GM19395 (cell line): ENCODE measurements around the gene VPS39.
A peak's percentile ranks its signal among the peaks of the same experiment; 100 is the strongest.
"Not testable (repeated sequence)": the region's sequence is repeated elsewhere in the genome, so short reads cannot be mapped to it uniquely, and the experiment has no call there.

Experiments used
- ATAC-seq: cut with Tn5 transposase; IDR thresholded peaks from one replicate; pipeline ENCODE4 v1.9.1; 2021; ENCODE audit warnings: mild to moderate bottlenecking, moderate library complexity; ENCODE audit not compliant: unreplicated experiment

The VPS39 gene, protein sequence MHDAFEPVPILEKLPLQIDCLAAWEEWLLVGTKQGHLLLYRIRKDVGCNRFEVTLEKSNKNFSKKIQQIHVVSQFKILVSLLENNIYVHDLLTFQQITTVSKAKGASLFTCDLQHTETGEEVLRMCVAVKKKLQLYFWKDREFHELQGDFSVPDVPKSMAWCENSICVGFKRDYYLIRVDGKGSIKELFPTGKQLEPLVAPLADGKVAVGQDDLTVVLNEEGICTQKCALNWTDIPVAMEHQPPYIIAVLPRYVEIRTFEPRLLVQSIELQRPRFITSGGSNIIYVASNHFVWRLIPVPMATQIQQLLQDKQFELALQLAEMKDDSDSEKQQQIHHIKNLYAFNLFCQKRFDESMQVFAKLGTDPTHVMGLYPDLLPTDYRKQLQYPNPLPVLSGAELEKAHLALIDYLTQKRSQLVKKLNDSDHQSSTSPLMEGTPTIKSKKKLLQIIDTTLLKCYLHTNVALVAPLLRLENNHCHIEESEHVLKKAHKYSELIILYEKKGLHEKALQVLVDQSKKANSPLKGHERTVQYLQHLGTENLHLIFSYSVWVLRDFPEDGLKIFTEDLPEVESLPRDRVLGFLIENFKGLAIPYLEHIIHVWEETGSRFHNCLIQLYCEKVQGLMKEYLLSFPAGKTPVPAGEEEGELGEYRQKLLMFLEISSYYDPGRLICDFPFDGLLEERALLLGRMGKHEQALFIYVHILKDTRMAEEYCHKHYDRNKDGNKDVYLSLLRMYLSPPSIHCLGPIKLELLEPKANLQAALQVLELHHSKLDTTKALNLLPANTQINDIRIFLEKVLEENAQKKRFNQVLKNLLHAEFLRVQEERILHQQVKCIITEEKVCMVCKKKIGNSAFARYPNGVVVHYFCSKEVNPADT

DNA sequence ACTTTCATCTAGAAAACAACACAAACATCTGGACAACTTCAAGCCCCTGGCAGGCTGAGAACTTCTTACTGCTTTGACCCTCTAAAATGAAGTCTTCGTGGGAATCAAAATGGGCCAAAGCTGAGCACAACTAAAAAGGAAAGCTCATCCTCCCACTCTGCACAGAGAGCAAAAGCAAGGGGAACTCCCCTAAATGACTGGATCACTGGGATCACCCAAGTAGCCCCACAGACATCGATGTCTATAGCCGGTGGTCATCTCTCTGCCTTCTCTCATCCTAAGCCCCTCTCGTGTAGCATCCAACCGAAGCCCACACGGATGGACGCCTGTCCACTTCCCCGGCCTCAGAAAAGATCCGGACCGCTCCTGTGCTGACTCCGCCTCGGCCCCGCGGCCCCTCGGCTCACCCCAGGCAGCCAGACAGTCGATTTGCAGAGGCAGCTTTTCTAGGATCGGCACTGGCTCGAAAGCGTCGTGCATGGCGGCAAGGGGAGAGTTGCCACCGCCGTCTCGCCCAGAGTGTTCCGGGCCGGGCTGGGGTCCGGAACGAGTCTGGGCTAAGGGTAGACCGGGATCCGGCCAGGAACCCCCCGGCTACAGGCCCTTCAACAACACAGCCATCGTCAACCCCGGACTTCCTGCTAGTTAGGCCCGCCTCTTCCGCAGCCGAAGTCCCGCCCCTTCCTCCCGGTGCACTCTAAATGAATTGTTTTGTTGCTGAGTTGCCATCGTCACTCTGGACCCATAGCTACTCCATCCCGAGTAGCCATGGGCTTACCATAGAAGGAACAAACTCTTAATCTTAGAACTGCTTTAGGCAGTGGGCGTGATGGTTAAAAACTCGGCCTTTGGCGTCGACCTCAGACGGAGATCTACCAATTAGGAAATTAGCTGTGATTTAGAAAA, at the start of gene VPS39:
Gene VPS39, minus strand, starts transcription at position 631 of the 906 bp plus-strand sequence. Its CDS starts 151 bp downstream, at position 480.
- ATAC-seq: peak; percentile 97

DNA sequence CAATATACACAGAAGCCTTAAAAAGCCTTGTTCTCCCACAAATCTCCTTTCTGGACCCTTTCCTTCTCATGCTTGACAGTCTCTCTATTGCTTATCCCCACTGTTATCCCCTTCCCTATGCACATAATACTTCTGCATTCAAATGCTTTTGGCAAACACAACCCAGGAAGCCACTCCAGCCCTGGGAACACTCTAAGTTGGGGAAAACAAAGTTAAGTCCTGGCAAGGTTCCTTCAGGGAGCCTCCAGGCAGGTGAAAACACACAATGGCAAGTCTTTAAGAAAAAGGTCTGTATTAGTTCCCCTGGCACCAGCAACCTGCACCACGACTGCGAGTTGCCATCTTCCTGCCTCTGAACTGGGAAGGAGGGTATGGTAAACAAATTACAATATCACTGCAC, 45.2 kb upstream of the VPS39 start:
- no peak for ATAC-seq

DNA sequence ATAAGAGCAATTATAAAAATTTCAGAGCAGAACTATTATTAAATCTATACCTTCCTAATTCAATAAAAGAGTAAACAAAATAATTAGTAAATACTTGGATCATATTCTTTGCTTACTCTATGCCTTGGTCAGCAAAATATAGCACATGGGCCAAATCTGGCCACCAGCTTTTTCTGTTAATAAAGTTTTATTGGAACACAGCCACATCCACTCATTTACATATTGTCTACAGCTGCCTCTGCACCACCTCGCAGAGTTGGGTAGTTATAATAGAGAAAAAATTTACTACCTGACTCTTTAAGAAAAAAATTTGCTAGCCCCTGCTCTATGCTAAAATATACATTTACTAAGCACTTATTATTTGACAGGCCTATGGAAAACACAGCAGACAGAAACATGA, 32.7 kb upstream of the VPS39 start:
- ATAC-seq: no peak

DNA sequence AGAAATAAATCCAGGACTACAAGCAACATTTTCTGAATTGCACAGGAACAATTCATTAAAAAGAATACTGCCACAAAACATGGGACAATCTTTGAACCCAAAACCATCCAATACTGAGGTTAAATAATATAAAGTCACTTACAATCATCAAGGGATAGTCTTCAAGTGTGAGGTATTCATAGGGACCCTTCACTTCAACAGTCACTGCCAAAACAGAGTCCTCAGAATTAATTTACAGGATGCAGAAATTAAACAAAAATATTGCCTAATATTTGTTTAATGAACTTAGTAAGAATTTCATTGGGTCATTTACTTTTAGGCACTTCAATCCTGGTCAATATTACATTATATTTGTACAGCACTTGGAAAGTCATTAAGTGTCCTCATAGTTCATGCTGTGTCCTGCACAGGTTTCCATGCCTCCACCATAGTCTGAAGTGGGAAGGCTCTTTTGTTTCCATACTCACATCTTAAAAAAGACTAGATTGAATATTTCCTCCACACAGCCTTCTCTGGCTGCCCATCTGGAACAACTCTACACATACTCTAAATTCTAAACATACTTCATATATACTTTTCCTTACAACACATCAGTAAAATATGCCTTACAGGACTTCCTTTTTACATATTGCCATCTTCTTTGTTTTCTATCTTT, 31.6 kb upstream of the VPS39 start:
- no peak for ATAC-seq

DNA sequence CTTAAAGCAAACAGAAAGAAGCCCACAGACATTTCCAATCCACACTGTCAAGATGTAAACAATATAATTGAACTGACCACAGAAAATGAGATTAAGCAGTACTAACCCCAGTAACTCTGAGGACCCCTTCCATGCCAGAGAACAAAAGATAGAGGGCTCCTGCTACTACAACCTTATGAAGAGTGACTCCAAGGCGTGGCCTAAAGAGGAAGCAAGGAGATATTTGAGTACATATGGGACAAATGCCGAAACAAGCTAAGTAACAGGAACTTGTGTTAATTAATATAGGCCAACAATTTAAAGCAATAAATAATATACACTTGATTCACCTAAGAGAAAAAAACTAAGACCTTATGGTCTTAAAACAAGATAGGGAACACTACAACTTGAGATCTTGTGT, 25.0 kb upstream of the VPS39 start:
- no peak for ATAC-seq

DNA sequence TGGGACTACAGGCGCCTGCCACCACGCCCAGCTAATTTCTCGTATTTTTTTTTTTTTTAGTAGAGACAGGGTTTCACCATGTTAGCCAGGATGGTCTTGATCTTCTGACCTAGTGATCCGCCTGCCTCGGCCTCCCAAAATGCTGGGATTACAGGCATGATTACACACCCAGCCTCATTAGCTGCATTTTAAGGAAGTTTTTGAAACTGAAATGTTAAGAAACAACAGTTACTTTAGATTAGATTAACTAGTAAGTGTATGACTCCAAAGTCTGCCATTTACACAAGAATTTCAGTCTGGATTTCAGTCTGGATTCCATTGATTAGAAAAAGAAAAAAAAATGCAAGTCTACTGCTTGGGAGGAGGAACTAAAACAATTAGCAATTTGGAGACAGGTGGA, 24.5 kb upstream of the VPS39 start:
- ATAC-seq: no peak

DNA sequence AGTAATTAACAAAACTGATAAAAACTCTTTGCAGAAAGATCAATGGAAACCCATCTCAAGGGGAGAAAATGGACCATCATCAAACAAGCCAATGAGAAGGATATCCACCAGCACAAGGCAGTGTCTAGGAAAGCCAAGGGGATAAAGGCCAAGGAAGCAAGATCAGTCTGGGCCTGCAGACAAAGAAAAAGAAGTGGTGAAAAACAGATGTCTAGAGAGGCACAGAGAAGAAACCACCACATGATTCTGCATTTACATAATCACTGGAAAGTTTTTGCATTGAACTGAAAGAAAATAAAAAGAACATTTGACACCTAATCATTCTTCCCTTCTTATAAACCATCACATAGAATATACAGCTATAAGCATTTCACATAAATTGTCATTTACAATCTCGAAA, 23.0 kb upstream of the VPS39 start:
- ATAC-seq: no peak

DNA sequence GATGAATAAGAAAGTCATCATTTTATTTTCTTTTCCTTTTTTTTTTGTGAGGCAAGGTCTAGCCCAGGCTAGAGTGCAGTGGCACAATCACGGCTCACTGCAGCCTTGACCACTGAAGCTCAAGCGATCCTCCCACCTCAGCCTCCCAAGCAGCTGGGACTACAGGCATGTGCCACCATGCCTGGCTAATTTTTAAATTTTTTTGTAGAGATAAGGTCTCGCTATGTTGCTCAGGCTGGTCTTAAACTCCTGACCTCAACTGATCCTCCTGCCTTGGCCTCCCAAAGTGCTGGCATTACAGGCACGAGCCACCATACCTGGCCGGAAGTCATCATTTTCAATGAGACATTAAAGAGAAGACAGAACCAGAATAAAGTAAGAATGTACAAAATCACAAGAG, 20.9 kb upstream of the VPS39 start:
- not testable (repeated sequence) for ATAC-seq

DNA sequence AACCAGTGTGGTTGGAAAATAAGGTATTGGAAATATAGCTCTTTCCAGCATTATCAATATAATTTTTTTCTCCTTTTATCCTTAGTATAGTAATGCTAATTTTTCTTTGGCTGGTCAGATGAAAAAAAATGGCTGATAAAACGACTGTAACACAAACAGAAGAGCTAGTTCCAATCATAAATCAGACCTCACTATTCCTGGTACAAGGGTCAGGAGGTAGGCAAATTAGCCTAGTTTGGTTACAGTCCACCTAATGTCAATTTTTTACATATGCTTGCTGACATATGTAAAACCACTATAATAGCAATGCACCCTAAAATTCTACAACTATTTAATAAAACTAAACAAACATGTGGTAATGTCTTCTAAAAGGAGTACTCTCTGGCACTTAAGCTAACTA, 19.9 kb upstream of the VPS39 start:
- ATAC-seq: no peak

DNA sequence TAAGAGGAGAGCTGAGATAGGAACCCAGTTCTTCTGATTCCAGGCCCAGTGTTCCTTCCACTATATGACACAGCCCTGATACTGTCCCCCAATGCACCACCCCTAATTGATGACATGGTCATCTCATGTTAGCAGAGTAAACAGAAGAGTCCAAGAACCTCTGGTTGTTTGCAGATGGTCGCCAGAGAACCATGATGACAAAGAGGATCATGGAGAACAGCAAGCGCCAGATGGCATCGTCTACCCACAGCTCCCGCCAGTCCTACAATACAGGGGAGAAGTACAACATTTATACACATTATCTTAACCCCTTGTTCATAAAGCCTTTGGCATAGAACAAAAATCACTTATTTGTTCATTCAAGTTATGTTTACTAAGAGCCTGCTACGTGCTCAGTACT, 18.5 kb upstream of the VPS39 start:
- no peak for ATAC-seq

DNA sequence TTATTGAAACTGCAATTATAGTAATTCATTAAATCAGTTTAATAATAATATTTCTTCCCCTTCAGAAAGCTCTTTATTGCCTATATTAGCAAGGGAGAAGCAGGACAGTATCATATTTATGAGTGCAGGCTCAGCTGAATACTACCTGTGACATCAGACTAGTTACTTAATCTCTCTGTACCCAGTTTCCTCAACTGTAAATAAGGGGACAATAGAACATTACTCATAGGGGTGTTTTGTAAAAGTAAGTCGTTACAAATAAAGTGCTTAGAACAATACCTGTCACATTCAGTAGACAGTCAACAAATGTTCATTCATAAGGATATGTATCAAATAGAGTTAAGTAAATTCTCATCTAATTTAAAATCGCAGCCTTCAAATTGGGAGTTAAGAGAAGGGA, 12.1 kb upstream of the VPS39 start:
- no peak for ATAC-seq

DNA sequence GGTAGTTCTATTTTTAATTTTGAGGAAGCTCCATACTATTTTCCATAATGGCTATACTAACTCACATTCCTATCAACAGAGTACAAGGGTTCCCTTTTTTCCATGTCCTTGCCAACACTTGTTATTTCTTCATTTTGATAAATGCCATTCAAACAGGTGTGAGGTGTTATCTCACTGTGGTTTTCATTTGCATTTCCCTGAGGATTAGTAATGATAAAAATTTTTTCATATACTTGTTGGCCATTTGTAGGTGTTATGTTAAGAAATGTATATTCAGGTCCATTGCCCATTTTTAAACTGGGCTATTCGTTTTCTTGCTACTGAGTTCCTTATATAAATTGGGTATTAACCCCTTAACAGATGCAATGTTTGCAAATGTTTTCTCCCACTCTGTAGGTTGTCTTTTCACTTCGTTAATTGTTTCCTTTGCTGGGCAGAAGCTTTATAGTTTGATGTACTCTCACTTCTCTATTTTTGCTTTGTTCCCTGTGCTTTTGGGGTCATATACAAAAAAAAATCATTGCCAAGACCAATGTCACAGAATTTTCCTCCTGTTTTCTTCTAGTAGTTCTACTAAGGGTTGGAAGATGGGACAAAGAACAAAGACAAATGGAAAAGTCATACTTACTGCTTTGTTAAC, 11.0 kb upstream of the VPS39 start:
- no peak for ATAC-seq

DNA sequence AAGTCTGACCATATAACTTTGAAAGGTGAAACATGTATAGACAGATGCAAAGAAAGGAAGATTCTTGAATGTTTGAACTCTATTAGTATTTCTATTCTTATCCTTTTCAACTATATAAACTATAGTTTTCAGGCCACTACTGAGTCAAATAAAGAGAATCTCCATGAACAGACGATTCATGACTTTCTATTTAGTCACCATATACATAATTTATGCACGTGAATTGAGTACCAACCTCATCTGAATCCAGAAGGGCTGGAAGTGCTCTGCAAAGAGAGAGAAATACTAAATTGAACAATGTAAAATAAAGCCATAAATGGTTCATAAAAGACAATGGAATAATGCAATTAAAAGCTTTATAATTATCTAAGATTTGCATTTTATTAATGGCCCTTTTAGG, 9.5 kb upstream of the VPS39 start:
- no peak for ATAC-seq

DNA sequence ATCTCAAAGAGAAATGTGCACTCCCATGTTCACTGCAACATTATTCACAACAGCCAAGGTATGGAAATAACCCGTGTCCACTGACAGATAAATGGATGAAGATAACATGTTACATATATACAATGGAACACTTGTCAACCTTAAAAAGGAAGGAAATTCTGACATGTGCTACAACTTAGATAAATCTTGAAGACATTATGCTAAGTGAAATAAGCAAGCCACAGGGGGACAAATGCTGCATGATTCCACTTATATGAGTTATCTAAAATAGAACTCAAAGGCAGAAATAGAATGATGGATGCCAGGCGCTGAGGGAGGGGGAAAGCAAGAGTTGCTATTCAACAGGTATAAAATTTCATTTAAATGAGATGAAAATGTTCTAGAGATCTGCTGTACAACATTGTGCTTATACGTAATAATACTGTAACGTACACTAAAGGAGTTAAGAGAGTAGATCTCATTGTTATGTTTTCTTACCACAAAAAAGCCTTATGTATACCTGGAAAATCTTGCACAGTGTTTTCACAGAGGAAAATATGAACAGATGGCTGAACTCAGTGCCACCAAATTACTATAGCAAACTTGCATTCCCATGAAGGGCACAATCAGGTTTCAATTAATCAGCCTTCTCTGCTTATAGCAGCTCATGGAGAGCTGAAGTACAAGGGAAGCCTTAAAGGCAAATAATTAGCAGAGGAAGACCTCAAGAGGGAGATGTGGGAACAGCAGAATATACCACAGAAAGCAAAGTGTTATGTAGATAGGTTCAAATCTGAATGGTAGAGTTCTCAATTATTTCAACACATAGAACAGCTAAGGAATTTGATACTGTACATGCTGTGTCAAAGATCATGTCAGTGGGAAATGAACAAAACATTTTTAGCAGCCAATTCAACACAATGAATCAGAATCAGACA, 8.1 kb upstream of the VPS39 start:
- no peak for ATAC-seq

DNA sequence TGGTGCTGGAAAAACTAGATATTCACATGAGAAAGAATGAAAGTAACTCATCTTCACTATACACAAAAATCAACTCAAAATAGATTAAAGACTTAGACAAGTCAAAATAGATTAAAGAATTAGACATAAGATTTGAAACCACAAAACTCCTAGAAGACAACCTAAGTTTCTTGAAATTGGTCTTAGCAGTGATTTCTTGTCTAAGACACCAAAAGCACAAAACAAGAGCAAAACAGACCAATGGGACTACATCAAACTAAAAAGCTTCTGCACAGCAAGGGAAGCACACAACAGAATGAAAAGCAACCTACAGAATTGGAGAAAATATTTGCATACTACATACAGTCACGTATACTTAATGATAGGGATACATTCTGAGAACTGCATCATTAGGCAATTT, 6.5 kb upstream of the VPS39 start:
- ATAC-seq: no peak

DNA sequence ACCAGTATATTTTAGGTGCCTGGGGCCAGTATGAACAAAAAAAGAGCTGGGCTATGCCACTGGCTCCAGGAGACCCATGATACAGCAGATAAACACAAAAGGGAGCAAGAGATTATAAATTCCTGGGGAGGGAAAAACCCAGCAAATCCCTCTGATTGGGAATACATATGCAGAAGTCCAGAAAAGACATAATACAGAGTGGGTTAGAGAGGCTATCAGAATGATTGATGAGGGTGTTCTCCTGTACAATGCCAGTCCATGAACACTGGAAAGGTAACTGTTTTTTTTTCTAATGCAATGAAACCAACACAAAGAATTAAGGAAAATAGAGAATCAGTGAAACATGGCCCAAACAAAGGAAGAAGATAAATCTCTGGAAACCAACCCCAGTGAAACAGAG, 5.4 kb upstream of the VPS39 start:
- no peak for ATAC-seq

DNA sequence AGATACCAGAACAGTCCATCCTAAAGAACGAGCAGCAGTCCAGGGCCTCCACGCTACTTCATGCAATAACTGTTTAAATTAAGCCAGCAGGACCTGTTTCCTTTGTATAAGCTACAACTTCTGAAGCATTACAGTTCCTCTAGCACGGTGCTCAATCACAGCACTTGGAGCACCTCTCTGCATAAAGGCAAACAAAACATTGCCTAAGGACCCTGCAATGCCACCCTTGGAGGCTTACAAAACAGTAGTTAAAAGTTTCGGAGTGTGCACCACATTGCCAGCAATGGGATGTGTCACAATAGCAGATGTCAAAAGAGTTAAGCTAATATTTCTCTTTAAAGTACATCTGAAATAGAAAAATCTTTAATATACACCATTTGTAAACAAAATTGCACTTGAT, 2.6 kb upstream of the VPS39 start:
- ATAC-seq: no peak

DNA sequence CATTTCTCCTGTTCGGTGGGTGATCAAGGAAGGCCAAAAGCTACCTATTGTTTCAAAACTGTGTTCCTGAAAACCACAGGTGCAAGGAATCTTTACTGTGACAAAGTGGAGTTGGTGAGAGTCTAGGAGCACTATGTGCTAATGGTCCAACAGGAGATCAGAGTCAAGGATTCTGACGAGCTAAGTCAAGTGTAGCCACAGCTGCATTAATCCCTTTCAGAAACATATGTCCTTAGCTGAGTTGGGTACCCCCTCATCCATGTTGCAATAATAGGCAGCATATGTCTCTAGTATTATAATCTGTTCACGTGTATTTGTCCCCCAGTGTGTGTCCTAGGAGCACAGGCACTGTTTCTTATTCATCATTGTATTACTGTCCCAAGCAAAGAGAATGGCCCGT, 1.7 kb downstream of the VPS39 start:
- ATAC-seq: no peak

DNA sequence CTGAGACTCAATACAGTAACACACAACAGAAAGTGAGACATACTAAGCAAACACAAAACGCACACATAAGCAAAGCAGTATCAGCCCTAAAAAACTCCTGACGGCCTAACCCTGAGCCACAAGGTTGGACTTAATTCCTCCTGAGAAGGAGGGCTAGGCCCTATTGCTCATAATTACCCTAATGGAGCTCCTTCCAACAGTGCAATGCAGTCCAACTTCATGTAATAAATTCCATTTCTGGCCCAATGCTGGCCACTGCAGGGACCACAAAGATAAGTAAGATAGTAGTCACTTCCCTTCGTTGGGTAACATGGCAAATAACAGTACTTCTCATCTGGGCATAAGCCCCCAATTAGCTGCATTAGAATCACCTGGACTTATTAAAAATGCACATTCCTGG, 4.2 kb downstream of the VPS39 start:
- no peak for ATAC-seq
